KMS-11 (cell line): ENCODE results near the gene ANKRD6.

ENCODE experiments used
- H2AFZ ChIP-seq: fragments of 200-600 bp; sonication (generic); 2 replicates; pipeline ENCODE4 v1.6.1; 2016; ENCODE audit warnings: antibody characterized with exemption, mixed run types, low read depth
- H3K27ac ChIP-seq: fragments of 200-600 bp; sonication (generic); 2 replicates; pipeline ENCODE4 v1.6.1; 2016; ENCODE audit warnings: mild to moderate bottlenecking, mixed run types
- H3K27me3 ChIP-seq: fragments of 200-600 bp; sonication (generic); 2 replicates; pipeline ENCODE4 v1.6.1; 2017; ENCODE audit warnings: mild to moderate bottlenecking, low read depth, mixed run types, moderate library complexity; ENCODE audit not compliant: insufficient read depth
- H3K36me3 ChIP-seq: fragments of 200-600 bp; sonication (generic); 2 replicates; pipeline ENCODE4 v1.6.1; 2017; ENCODE audit warnings: mild to moderate bottlenecking, mixed run types; ENCODE audit not compliant: insufficient read depth
- H3K4me1 ChIP-seq: fragments of 200-600 bp; sonication (generic); 2 replicates; pipeline ENCODE4 v1.6.1; 2016; ENCODE audit warnings: mild to moderate bottlenecking, low read depth, mixed run types; ENCODE audit not compliant: poor library complexity, severe bottlenecking
- H3K4me2 ChIP-seq: fragments of 200-600 bp; sonication (generic); 2 replicates; pipeline ENCODE4 v1.7.0; 2016; ENCODE audit warnings: mild to moderate bottlenecking, mixed run types
- H3K4me3 ChIP-seq: fragments of 200-600 bp; sonication (generic); IDR thresholded peaks from 2 replicates; pipeline ENCODE4 v1.6.1; 2017; ENCODE audit warnings: low read depth, low read length, mixed read lengths; ENCODE audit not compliant: insufficient read depth
- H3K79me2 ChIP-seq: fragments of 200-600 bp; sonication (generic); 2 replicates; pipeline ENCODE4 v1.6.1; 2016; ENCODE audit warnings: low read depth, mixed run types; ENCODE audit not compliant: insufficient read depth
- H3K9ac ChIP-seq: fragments of 200-600 bp; sonication (generic); 2 replicates; pipeline ENCODE4 v1.6.1; 2016; ENCODE audit warnings: mild to moderate bottlenecking, mixed run types
- H4K20me1 ChIP-seq: fragments of 200-600 bp; sonication (generic); 2 replicates; pipeline ENCODE4 v1.6.1; 2016; ENCODE audit warnings: mild to moderate bottlenecking, mixed run types; ENCODE audit not compliant: insufficient read depth
- CTCF ChIP-seq: fragments of 200-600 bp; sonication (generic); conservative IDR thresholded peaks from 2 replicates; pipeline ENCODE4 v1.6.1; 2017; ENCODE audit warnings: low read depth, mild to moderate bottlenecking, antibody characterized with exemption, low read length, moderate library complexity, mixed read lengths

Gene ANKRD6

DNA sequence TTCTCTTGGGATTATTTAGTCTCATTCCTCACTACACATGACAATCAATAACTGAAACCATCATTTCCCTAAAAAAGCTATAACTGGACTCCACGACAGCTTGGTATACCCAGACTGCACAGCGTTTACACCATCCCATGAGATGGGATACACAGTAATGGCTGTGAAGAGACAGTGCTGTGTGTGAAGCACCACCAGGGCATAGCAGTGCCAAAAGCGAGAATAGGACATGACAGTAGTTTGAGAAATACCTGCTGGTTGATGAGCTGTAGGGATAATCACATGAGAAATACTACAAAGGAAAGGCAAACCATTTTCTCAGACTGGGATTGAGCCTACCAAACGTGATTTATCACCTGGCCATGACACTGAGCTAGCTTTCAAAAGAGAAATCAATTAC lies 228.0 kb downstream of the ANKRD6 start:
- H3K79me2 ChIP-seq: no peaks in the 10 kb centered on the region
- H2AFZ ChIP-seq: no peak overlapping the region
- H4K20me1 ChIP-seq: no peaks in the 10 kb centered on the region
- no peaks in the 10 kb centered on the region; the same call in 1 of the 2 replicates for H3K36me3 ChIP-seq
- H3K4me1 ChIP-seq: no peaks in the 10 kb centered on the region
- H3K4me3 ChIP-seq: no peak overlapping the region
- no peak overlapping the region for H3K4me2 ChIP-seq
- no peak overlapping the region for H3K27ac ChIP-seq
- no peak for TF ChIP-seq CTCF
- H3K27me3 ChIP-seq: no peaks in the 10 kb centered on the region
- no peak overlapping the region for H3K9ac ChIP-seq

GRCh38 chr6:89661559-89661958 lies 228.6 kb downstream of the ANKRD6 start:
- no peak overlapping the region for H3K9ac ChIP-seq
- H3K36me3 ChIP-seq: no peaks in the 10 kb centered on the region; the same call in 1 of the 2 replicates
- no peak overlapping the region for H3K27ac ChIP-seq
- no peaks in the 10 kb centered on the region for H3K27me3 ChIP-seq
- no peak for TF ChIP-seq CTCF
- H3K4me2 ChIP-seq: no peak overlapping the region
- no peak overlapping the region for H3K4me3 ChIP-seq
- H2AFZ ChIP-seq: no peak overlapping the region
- H4K20me1 ChIP-seq: no peaks in the 10 kb centered on the region
- no peaks in the 10 kb centered on the region for H3K4me1 ChIP-seq
- H3K79me2 ChIP-seq: no peaks in the 10 kb centered on the region

DNA sequence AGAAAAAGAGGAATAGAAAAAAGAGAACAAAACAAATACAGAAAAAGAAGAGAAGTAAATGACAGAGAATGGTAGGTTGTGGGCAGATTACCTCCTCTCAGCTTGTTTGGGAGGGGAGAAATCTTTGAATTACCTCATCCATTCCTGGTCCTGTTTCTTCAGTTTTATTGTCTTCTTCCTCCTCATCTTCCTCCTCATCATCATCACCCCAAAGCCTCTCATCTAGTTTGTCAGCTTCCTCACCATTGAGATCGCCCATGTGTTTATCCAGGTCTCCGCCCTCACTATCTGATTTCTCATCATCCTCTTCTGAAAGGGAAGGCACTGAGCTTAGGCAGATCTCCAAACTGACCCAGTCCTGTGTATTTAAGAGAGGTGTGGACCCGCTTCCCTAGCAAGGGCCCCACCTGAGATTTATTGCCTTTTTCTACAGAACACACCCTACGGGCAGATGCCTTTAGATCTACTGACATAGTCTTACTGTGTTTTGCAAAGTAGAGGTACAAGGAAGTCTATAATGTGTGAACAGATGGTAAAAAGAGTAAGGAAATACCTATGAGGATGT lies 229.8 kb downstream of the ANKRD6 start:
- Histone ChIP-seq H3K27me3 (no peaks in the 10 kb centered on the region), H3K36me3 (no peaks in the 10 kb centered on the region; the same call in 1 of the 2 replicates), H3K4me3 (no peak overlapping the region), H3K4me1 (no peaks in the 10 kb centered on the region), H2AFZ (no peak overlapping the region), H3K79me2 (no peaks in the 10 kb centered on the region), H3K27ac (no peak overlapping the region), H3K9ac (no peak overlapping the region), H4K20me1 (no peaks in the 10 kb centered on the region), H3K4me2 (no peak overlapping the region)
- no peak for TF ChIP-seq CTCF

GRCh38 chr6:89667872-89668556 lies 235.1 kb downstream of the ANKRD6 start:
- Histone ChIP-seq H2AFZ (no peak overlapping the region), H3K27ac (no peak overlapping the region), H3K79me2 (no peaks in the 10 kb centered on the region), H3K4me2 (no peak overlapping the region), H3K4me1 (no peaks in the 10 kb centered on the region), H3K27me3 (no peaks in the 10 kb centered on the region), H4K20me1 (no peaks in the 10 kb centered on the region), H3K4me3 (no peak overlapping the region), H3K9ac (no peak overlapping the region), H3K36me3 (no peaks in the 10 kb centered on the region)
- TF ChIP-seq CTCF: no peak
